Smooth muscle cell of the brain vasculature (primary cell): ENCODE measurements around the gene ERC2.
A peak's percentile ranks its signal among the peaks of the same experiment; 100 is the strongest.
"Not testable (repeated sequence)": the region's sequence is repeated elsewhere in the genome, so short reads cannot be mapped to it uniquely, and the experiment has no call there.

Experiments
- DNase-seq: peaks from one replicate; pipeline ENCODE4 v3.0.0-alpha.2; 2012; ENCODE audit warnings: low read depth, low spot score

Gene ERC2

GRCh38 chr3:56314842-56315241 is 153.4 kb downstream of the ERC2 start:
- DNase-seq = no peak

GRCh38 chr3:56309465-56309864 is 158.8 kb downstream of the ERC2 start:
- DNase-seq = no peak

GRCh38 chr3:56308471-56308870 is 159.8 kb downstream of the ERC2 start:
- DNase-seq = no peak

GRCh38 chr3:56304069-56304468 is 164.2 kb downstream of the ERC2 start:
- DNase-seq = no peak

- DNase-seq = no peak
These were observed 164.8 kb downstream of the ERC2 start for GRCh38 chr3:56303487-56303886.

GRCh38 chr3:56302417-56302816 is 165.8 kb downstream of the ERC2 start:
- DNase-seq = no peak

- no peak for DNase-seq
These were observed 170.9 kb downstream of the ERC2 start for GRCh38 chr3:56297281-56297840.

- no peak for DNase-seq
These were observed 171.9 kb downstream of the ERC2 start for GRCh38 chr3:56296361-56296760.

GRCh38 chr3:56295161-56295560 is 173.1 kb downstream of the ERC2 start:
- DNase-seq = no peak

GRCh38 chr3:56294286-56294685 is 174.0 kb downstream of the ERC2 start:
- DNase-seq = no peak

- no peak for DNase-seq
These were observed 176.3 kb downstream of the ERC2 start for GRCh38 chr3:56291953-56292352.

- peak; percentile 26 for DNase-seq
These were observed 177.0 kb downstream of the ERC2 start for GRCh38 chr3:56291244-56291680.

GRCh38 chr3:56290374-56290773 is 177.9 kb downstream of the ERC2 start:
- no peak for DNase-seq

- DNase-seq = no peak
These were observed 180.0 kb downstream of the ERC2 start for GRCh38 chr3:56288258-56288657.

- DNase-seq = no peak
These were observed 185.9 kb downstream of the ERC2 start for GRCh38 chr3:56282341-56282740.

GRCh38 chr3:56277236-56277635 is 191.0 kb downstream of the ERC2 start:
- DNase-seq = no peak

- DNase-seq = no peak
These were observed 193.1 kb downstream of the ERC2 start for GRCh38 chr3:56275120-56275519.

GRCh38 chr3:56269755-56270535 is 198.3 kb downstream of the ERC2 start:
- DNase-seq = no peak

- DNase-seq = no peak
These were observed 199.5 kb downstream of the ERC2 start for GRCh38 chr3:56268616-56269383.

GRCh38 chr3:56261852-56262251 is 206.4 kb downstream of the ERC2 start:
- DNase-seq = not testable (repeated sequence)

GRCh38 chr3:56260262-56260661 is 208.0 kb downstream of the ERC2 start:
- DNase-seq = no peak

- no peak for DNase-seq
These were observed 210.4 kb downstream of the ERC2 start for GRCh38 chr3:56257826-56258225.

- DNase-seq = no peak
These were observed 213.4 kb downstream of the ERC2 start for GRCh38 chr3:56254835-56255234.
